ENCODE results near the gene CCT7.
A peak's percentile ranks its signal among the peaks of the same experiment; 100 is the strongest.

Gene CCT7

GRCh38 chr2:73214120-73215035, 19.7 kb upstream of the CCT7 start, which contains the start of gene SMYD5:
SMYD5 (plus strand) TSS chr2:73214245; CDS start chr2:73214267, 22 bp downstream.
- Histone ChIP-seq H3K79me2 (ENCODE audit: insufficient read depth, low read length) (peaks cover 43% of the 10 kb centered on the region), H3K4me2 (ENCODE audit: low read depth, low read length, poor library complexity, severe bottlenecking) (peak within 1 kb of the TSS; percentile 87), H3F3A (ENCODE audit: insufficient read depth) (no peaks in the 10 kb centered on the region), H3K27me3 (ENCODE audit: low read length) (no peaks in the 10 kb centered on the region), H3K9ac (ENCODE audit: low read length) (peak within 1 kb of the TSS; percentile 72), H3K4me3 (ENCODE audit: insufficient read depth, low read length, poor library complexity, severe bottlenecking) (peak within 1 kb of the TSS; percentile 62), H3K36me3 (ENCODE audit: low read length) (no peaks in the 10 kb centered on the region), H3K9me3 (ENCODE audit: insufficient read depth, low read length) (no peaks in the 10 kb centered on the region), H2AFZ (ENCODE audit: low read depth, low read length, severe bottlenecking) (peak within 1 kb of the TSS; percentile 89), H4K20me1 (ENCODE audit: low read depth, low read length) (no peaks in the 10 kb centered on the region), H3K27ac (ENCODE audit: low read depth, low read length) (peak within 1 kb of the TSS; percentile 32), H3K9me2 (replicated peaks; ENCODE audit: insufficient read depth, low read length) (no peaks in the 10 kb centered on the region)
- TF ChIP-seq CTCF (IDR thresholded peaks at IDR 0.05; ENCODE audit: insufficient read depth, low read length, poor library complexity, severe bottlenecking) = no peak
- TF ChIP-seq EZH2phosphoT487 (conservative IDR thresholded peaks at IDR 0.05; ENCODE audit: low read length) = no peak

GRCh38 chr2:73215254-73215653, 18.9 kb upstream of the CCT7 start:
- Histone ChIP-seq H3K4me2 (ENCODE audit: low read depth, low read length, poor library complexity, severe bottlenecking) (peak overlapping the region; percentile 87), H3K79me2 (ENCODE audit: insufficient read depth, low read length) (peaks cover 43% of the 10 kb centered on the region), H3K9me3 (ENCODE audit: insufficient read depth, low read length) (no peaks in the 10 kb centered on the region), H2AFZ (ENCODE audit: low read depth, low read length, severe bottlenecking) (no peak overlapping the region), H3F3A (ENCODE audit: insufficient read depth) (no peaks in the 10 kb centered on the region), H3K4me3 (ENCODE audit: insufficient read depth, low read length, poor library complexity, severe bottlenecking) (peak overlapping the region; percentile 62), H3K36me3 (ENCODE audit: low read length) (no peaks in the 10 kb centered on the region), H3K9me2 (replicated peaks; ENCODE audit: insufficient read depth, low read length) (no peaks in the 10 kb centered on the region), H3K9ac (ENCODE audit: low read length) (peak overlapping the region; percentile 72), H3K27me3 (ENCODE audit: low read length) (no peaks in the 10 kb centered on the region), H3K27ac (ENCODE audit: low read depth, low read length) (no peak overlapping the region; the same call in 1 of the 2 replicates), H4K20me1 (ENCODE audit: low read depth, low read length) (no peaks in the 10 kb centered on the region)
- no peak for TF ChIP-seq CTCF (IDR thresholded peaks at IDR 0.05; ENCODE audit: insufficient read depth, low read length, poor library complexity, severe bottlenecking)
- no peak for TF ChIP-seq EZH2phosphoT487 (conservative IDR thresholded peaks at IDR 0.05; ENCODE audit: low read length)

- Histone ChIP-seq H3F3A (ENCODE audit: insufficient read depth) (no peaks in the 10 kb centered on the region), H3K9me3 (ENCODE audit: insufficient read depth, low read length) (no peaks in the 10 kb centered on the region), H3K9me2 (replicated peaks; ENCODE audit: insufficient read depth, low read length) (no peaks in the 10 kb centered on the region), H2AFZ (ENCODE audit: low read depth, low read length, severe bottlenecking) (no peak overlapping the region), H3K27me3 (ENCODE audit: low read length) (no peaks in the 10 kb centered on the region), H3K27ac (ENCODE audit: low read depth, low read length) (no peak overlapping the region), H3K9ac (ENCODE audit: low read length) (no peak overlapping the region), H3K36me3 (ENCODE audit: low read length) (no peaks in the 10 kb centered on the region), H3K79me2 (ENCODE audit: insufficient read depth, low read length) (peaks cover 43% of the 10 kb centered on the region), H3K4me3 (ENCODE audit: insufficient read depth, low read length, poor library complexity, severe bottlenecking) (no peak overlapping the region), H3K4me2 (ENCODE audit: low read depth, low read length, poor library complexity, severe bottlenecking) (no peak overlapping the region), H4K20me1 (ENCODE audit: low read depth, low read length) (no peaks in the 10 kb centered on the region)
- no peak for TF ChIP-seq CTCF (IDR thresholded peaks at IDR 0.05; ENCODE audit: insufficient read depth, low read length, poor library complexity, severe bottlenecking)
- TF ChIP-seq EZH2phosphoT487 (conservative IDR thresholded peaks at IDR 0.05; ENCODE audit: low read length) = no peak
Observed at GRCh38 chr2:73217160-73217559, 16.9 kb upstream of the CCT7 start.

Measured in SU-DHL-6 (cell line).